ENCODE data around the gene CATSPER3. TPM values are rescaled to one million over a fixed set of nuclear protein-coding genes. Genes with fewer than 3 reads are reported as not detected.
A peak's percentile ranks its signal among the peaks of the same experiment; 100 is the strongest.

Gene CATSPER3
- total RNA-seq, 2 experiments from 2014 or later, result 0.55 to 0.88 TPM

- no peak for DNase-seq
- Mint-ChIP-seq H3K27me3 (no peaks in the 10 kb centered on the region), H3K27ac (no peak overlapping the region), H3K9me3 (peaks cover 3% of the 10 kb centered on the region), H3K4me3 (no peak overlapping the region), H3K36me3 (ENCODE audit: low read depth) (peaks cover 5% of the 10 kb centered on the region), H3K4me1 (peaks cover 1% of the 10 kb centered on the region)
- CTCF ChIA-PET, result interaction anchor here (1.0 kb wide), 1 partner anchor 17 kb away, joined by 4 read pairs; no protein-coding TSS in a partner anchor
- POLR2A ChIA-PET, result no interaction called here
These were observed 18.4 kb upstream of the CATSPER3 start for GRCh38 chr5:134949316-134949715.

GRCh38 chr5:134957920-134958608 lies 9.6 kb upstream of the CATSPER3 start:
- ChIA-PET POLR2A (no interaction called here), CTCF (no interaction called here)
- Mint-ChIP-seq H3K4me1 (no peaks in the 10 kb centered on the region), H3K27me3 (no peaks in the 10 kb centered on the region), H3K36me3 (ENCODE audit: low read depth) (peaks cover 20% of the 10 kb centered on the region), H3K4me3 (no peak overlapping the region), H3K9me3 (peaks cover 7% of the 10 kb centered on the region), H3K27ac (no peak overlapping the region)
- DNase-seq, result no peak

- ChIA-PET POLR2A (no interaction called here), CTCF (no interaction called here)
- H3K9me3 Mint-ChIP-seq, result peaks cover 7% of the 10 kb centered on the region
- H3K4me1 Mint-ChIP-seq, result peaks cover 3% of the 10 kb centered on the region
- H3K27me3 Mint-ChIP-seq, result no peaks in the 10 kb centered on the region
- DNase-seq, result no peak
- peaks cover 19% of the 10 kb centered on the region for H3K36me3 Mint-ChIP-seq (ENCODE audit: low read depth)
- no peak overlapping the region for H3K4me3 Mint-ChIP-seq
- H3K27ac Mint-ChIP-seq, result no peak overlapping the region
These were observed 9.0 kb upstream of the CATSPER3 start for GRCh38 chr5:134958755-134959154.

GRCh38 chr5:134963098-134963497 lies 4.6 kb upstream of the CATSPER3 start:
- no peaks in the 10 kb centered on the region for H3K27me3 Mint-ChIP-seq
- H3K27ac Mint-ChIP-seq, result no peak overlapping the region
- H3K4me3 Mint-ChIP-seq, result no peak overlapping the region
- H3K36me3 Mint-ChIP-seq (ENCODE audit: low read depth), result peaks cover 16% of the 10 kb centered on the region
- peaks cover 23% of the 10 kb centered on the region for H3K4me1 Mint-ChIP-seq
- H3K9me3 Mint-ChIP-seq, result no peaks in the 10 kb centered on the region
- no peak for DNase-seq
- POLR2A ChIA-PET, result interaction anchor here (1.1 kb wide), 1 partner anchor 17 kb away, joined by 4 read pairs; no protein-coding TSS in a partner anchor
- CTCF ChIA-PET, result no interaction called here

GRCh38 chr5:134964359-134965270 lies 3.1 kb upstream of the CATSPER3 start:
- no peak overlapping the region for H3K4me3 Mint-ChIP-seq
- H3K36me3 Mint-ChIP-seq (ENCODE audit: low read depth), result peaks cover 16% of the 10 kb centered on the region
- CTCF ChIA-PET, result interaction anchor here (0.9 kb wide), 1 partner anchor 60 kb away, joined by 4 read pairs; the partner anchor contains the start of gene PCBD2
- H3K9me3 Mint-ChIP-seq, result no peaks in the 10 kb centered on the region
- POLR2A ChIA-PET, result interaction anchor here (0.8 to 1.0 kb wide), 3 partner anchors 12 to 60 kb away, joined by 3 read pairs; partner anchors contain the start of gene PCBD2
- no peak for DNase-seq
- no peaks in the 10 kb centered on the region for H3K27me3 Mint-ChIP-seq
- H3K4me1 Mint-ChIP-seq, result peaks cover 23% of the 10 kb centered on the region
- H3K27ac Mint-ChIP-seq, result peak overlapping the region; percentile 79

GRCh38 chr5:134965271-134965825 lies 2.4 kb upstream of the CATSPER3 start:
- Mint-ChIP-seq H3K27ac (no peak overlapping the region), H3K4me3 (no peak overlapping the region), H3K27me3 (no peaks in the 10 kb centered on the region), H3K36me3 (ENCODE audit: low read depth) (peaks cover 13% of the 10 kb centered on the region), H3K4me1 (peaks cover 23% of the 10 kb centered on the region), H3K9me3 (no peaks in the 10 kb centered on the region)
- CTCF ChIA-PET, result interaction anchor here (0.9 kb wide), 1 partner anchor 61 kb away, joined by 4 read pairs; the partner anchor contains the start of gene PCBD2
- DNase-seq, result no peak
- POLR2A ChIA-PET, result interaction anchor here (0.7 to 1.0 kb wide), 2 partner anchors 12 to 82 kb away, joined by 3 read pairs; no protein-coding TSS in a partner anchor

- DNase-seq, result no peak
- Mint-ChIP-seq H3K4me3 (no peak overlapping the region), H3K4me1 (peaks cover 23% of the 10 kb centered on the region), H3K27me3 (no peaks in the 10 kb centered on the region), H3K9me3 (no peaks in the 10 kb centered on the region), H3K27ac (no peak overlapping the region), H3K36me3 (ENCODE audit: low read depth) (peaks cover 7% of the 10 kb centered on the region)
- POLR2A ChIA-PET, result no interaction called here
- CTCF ChIA-PET, result no interaction called here
These were observed 348 bp downstream of the CATSPER3 start for GRCh38 chr5:134968055-134968454.

GRCh38 chr5:134969166-134969565 lies 1.5 kb downstream of the CATSPER3 start:
- peaks cover 16% of the 10 kb centered on the region for H3K4me1 Mint-ChIP-seq
- DNase-seq, result no peak
- no peak overlapping the region for H3K4me3 Mint-ChIP-seq
- H3K27ac Mint-ChIP-seq, result no peak overlapping the region
- no peaks in the 10 kb centered on the region for H3K9me3 Mint-ChIP-seq
- POLR2A ChIA-PET, result no interaction called here
- no peaks in the 10 kb centered on the region for H3K27me3 Mint-ChIP-seq
- CTCF ChIA-PET, result no interaction called here
- peaks cover 5% of the 10 kb centered on the region for H3K36me3 Mint-ChIP-seq (ENCODE audit: low read depth)

- peaks cover 10% of the 10 kb centered on the region for H3K36me3 Mint-ChIP-seq (ENCODE audit: low read depth)
- H3K27me3 Mint-ChIP-seq, result no peaks in the 10 kb centered on the region
- no peak for DNase-seq
- ChIA-PET POLR2A (no interaction called here), CTCF (no interaction called here)
- H3K4me1 Mint-ChIP-seq, result no peaks in the 10 kb centered on the region
- peaks cover 20% of the 10 kb centered on the region for H3K9me3 Mint-ChIP-seq
- H3K27ac Mint-ChIP-seq, result no peak overlapping the region
- no peak overlapping the region for H3K4me3 Mint-ChIP-seq
These were observed 7.5 kb downstream of the CATSPER3 start for GRCh38 chr5:134975078-134975715.

- no peak for DNase-seq
- ChIA-PET POLR2A (no interaction called here), CTCF (no interaction called here)
- H3K9me3 Mint-ChIP-seq, result peaks cover 20% of the 10 kb centered on the region
- no peak overlapping the region for H3K27ac Mint-ChIP-seq
- H3K4me3 Mint-ChIP-seq, result no peak overlapping the region
- no peaks in the 10 kb centered on the region for H3K4me1 Mint-ChIP-seq
- H3K27me3 Mint-ChIP-seq, result no peaks in the 10 kb centered on the region
- peaks cover 14% of the 10 kb centered on the region for H3K36me3 Mint-ChIP-seq (ENCODE audit: low read depth)
These were observed 8.1 kb downstream of the CATSPER3 start for GRCh38 chr5:134975843-134976242.

- DNase-seq, result no peak
- Mint-ChIP-seq H3K27me3 (no peaks in the 10 kb centered on the region), H3K36me3 (ENCODE audit: low read depth) (peaks cover 18% of the 10 kb centered on the region), H3K4me3 (no peak overlapping the region), H3K4me1 (no peaks in the 10 kb centered on the region), H3K27ac (no peak overlapping the region), H3K9me3 (peaks cover 26% of the 10 kb centered on the region)
- POLR2A ChIA-PET, result no interaction called here
- CTCF ChIA-PET, result interaction anchor here (0.6 kb wide), 1 partner anchor 346 kb away, joined by 4 read pairs; no protein-coding TSS in a partner anchor
These were observed 9.1 kb downstream of the CATSPER3 start for GRCh38 chr5:134976841-134977240.

GRCh38 chr5:134979416-134979815 lies 11.7 kb downstream of the CATSPER3 start:
- CTCF ChIA-PET, result no interaction called here
- Mint-ChIP-seq H3K36me3 (ENCODE audit: low read depth) (peaks cover 21% of the 10 kb centered on the region), H3K9me3 (peaks cover 33% of the 10 kb centered on the region), H3K4me3 (no peak overlapping the region), H3K27ac (no peak overlapping the region), H3K4me1 (no peaks in the 10 kb centered on the region), H3K27me3 (no peaks in the 10 kb centered on the region)
- no peak for DNase-seq
- POLR2A ChIA-PET, result interaction anchor here (0.6 kb wide), 1 partner anchor 241 kb away, joined by 3 read pairs; the partner anchor contains the start of gene CAMLG

GRCh38 chr5:134982230-134982629 lies 14.5 kb downstream of the CATSPER3 start:
- H3K27ac Mint-ChIP-seq, result no peak overlapping the region
- H3K9me3 Mint-ChIP-seq, result peaks cover 25% of the 10 kb centered on the region
- CTCF ChIA-PET, result no interaction called here
- POLR2A ChIA-PET, result no interaction called here
- H3K27me3 Mint-ChIP-seq, result peaks cover 2% of the 10 kb centered on the region
- H3K4me1 Mint-ChIP-seq, result no peaks in the 10 kb centered on the region
- no peak for DNase-seq
- H3K4me3 Mint-ChIP-seq, result no peak overlapping the region
- peaks cover 12% of the 10 kb centered on the region for H3K36me3 Mint-ChIP-seq (ENCODE audit: low read depth)

Data from activated CD4-positive, alpha-beta memory T cell treated with anti-CD3 and anti-CD28 coated beads, Interleukin-2, amount 10 ng/mL, durations not matched to agents 7 days and 5 days (primary cell).